Adipocyte (in vitro differentiated cells): ENCODE data around the gene LTBR.
A peak's percentile ranks its signal among the peaks of the same experiment; 100 is the strongest.
"Not testable (repeated sequence)": the region's sequence is repeated elsewhere in the genome, so short reads cannot be mapped to it uniquely, and the experiment has no call there.

ENCODE experiments used
- DNase-seq: peaks from one replicate; pipeline ENCODE4 v3.0.0-alpha.2; 2015; ENCODE audit warnings: low read depth
- H3K27me3 ChIP-seq: replicated peaks from 2 replicates; pipeline ENCODE4 v1.7.0; 2013; ENCODE audit warnings: mild to moderate bottlenecking, low read length, moderate library complexity; ENCODE audit not compliant: control insufficient read depth, insufficient read depth
- H3K36me3 ChIP-seq: 2 replicates; pipeline ENCODE4 v1.7.0; 2013; ENCODE audit warnings: low read length, mild to moderate bottlenecking, moderate library complexity; ENCODE audit not compliant: control insufficient read depth, insufficient read depth, severe bottlenecking
- H3K4me1 ChIP-seq: 2 replicates; pipeline ENCODE4 v1.7.0; 2013; ENCODE audit warnings: mild to moderate bottlenecking, low read length, moderate library complexity; ENCODE audit not compliant: control insufficient read depth, insufficient read depth
- H3K4me3 ChIP-seq: 2 replicates; pipeline ENCODE4 v1.7.0; 2013; ENCODE audit warnings: mild to moderate bottlenecking, low read length, moderate library complexity
- H3K9ac ChIP-seq: 2 replicates; pipeline ENCODE4 v1.7.0; 2013; ENCODE audit warnings: mild to moderate bottlenecking, low read length, moderate library complexity
- H3K9me3 ChIP-seq: 2 replicates; pipeline ENCODE4 v1.7.0; 2013; ENCODE audit warnings: mild to moderate bottlenecking, low read length, moderate library complexity; ENCODE audit not compliant: control insufficient read depth

The LTBR gene

GRCh38 chr12:6340032-6340638 is 43.8 kb upstream of the LTBR start:
- DNase-seq, result peak; percentile 68
- peaks cover 59% of the 10 kb centered on the region for H3K4me1 ChIP-seq
- H3K9me3 ChIP-seq, result no peaks in the 10 kb centered on the region
- peaks cover 9% of the 10 kb centered on the region for H3K36me3 ChIP-seq
- peak overlapping the region; percentile 96 for H3K4me3 ChIP-seq
- peak overlapping the region; percentile 100 for H3K9ac ChIP-seq
- H3K27me3 ChIP-seq, result no peaks in the 10 kb centered on the region

- no peaks in the 10 kb centered on the region for H3K9me3 ChIP-seq
- H3K27me3 ChIP-seq, result no peaks in the 10 kb centered on the region
- H3K36me3 ChIP-seq, result peaks cover 9% of the 10 kb centered on the region
- no peak for DNase-seq
- H3K4me3 ChIP-seq, result peak overlapping the region; percentile 96
- peaks cover 59% of the 10 kb centered on the region for H3K4me1 ChIP-seq
- H3K9ac ChIP-seq, result peak overlapping the region; percentile 100
Measured at GRCh38 chr12:6340745-6341416, 43.1 kb upstream of the LTBR start.

- Histone ChIP-seq H3K4me1 (peaks cover 60% of the 10 kb centered on the region), H3K4me3 (peak within 1 kb of the TSS; percentile 96), H3K36me3 (peaks cover 9% of the 10 kb centered on the region), H3K9me3 (no peaks in the 10 kb centered on the region), H3K27me3 (no peaks in the 10 kb centered on the region), H3K9ac (peak within 1 kb of the TSS; percentile 100)
- DNase-seq, result peak; percentile 92
Measured at GRCh38 chr12:6341417-6342139, 42.4 kb upstream of the LTBR start, which contains the start of gene TNFRSF1A. Gene TNFRSF1A, minus strand, starts transcription at chr12:6342076. Its CDS starts 262 bp downstream, at chr12:6341814.

GRCh38 chr12:6342140-6342889 is 41.6 kb upstream of the LTBR start:
- Histone ChIP-seq H3K36me3 (peaks cover 8% of the 10 kb centered on the region), H3K4me3 (peak overlapping the region; percentile 96), H3K4me1 (peaks cover 59% of the 10 kb centered on the region), H3K27me3 (no peaks in the 10 kb centered on the region), H3K9ac (peak overlapping the region; percentile 100), H3K9me3 (no peaks in the 10 kb centered on the region)
- DNase-seq, result no peak

- Histone ChIP-seq H3K9ac (peak overlapping the region; percentile 100), H3K4me3 (no peak overlapping the region), H3K9me3 (no peaks in the 10 kb centered on the region), H3K36me3 (peaks cover 7% of the 10 kb centered on the region), H3K4me1 (peaks cover 55% of the 10 kb centered on the region), H3K27me3 (no peaks in the 10 kb centered on the region)
- no peak for DNase-seq
Measured at GRCh38 chr12:6343518-6343917, 40.4 kb upstream of the LTBR start.

- H3K9ac ChIP-seq, H3K4me3 ChIP-seq, H3K9me3 ChIP-seq, H3K36me3 ChIP-seq, DNase-seq, H3K27me3 ChIP-seq: not testable (repeated sequence)
- H3K4me1 ChIP-seq, result peaks cover 48% of the 10 kb centered on the region
Measured at GRCh38 chr12:6344101-6344660, 39.8 kb upstream of the LTBR start.

- peak; percentile 76 for DNase-seq
- no peaks in the 10 kb centered on the region for H3K27me3 ChIP-seq
- H3K9ac ChIP-seq, result no peak overlapping the region
- H3K4me1 ChIP-seq, result peaks cover 46% of the 10 kb centered on the region
- no peaks in the 10 kb centered on the region for H3K36me3 ChIP-seq
- H3K4me3 ChIP-seq, result no peak overlapping the region
- no peaks in the 10 kb centered on the region for H3K9me3 ChIP-seq
Measured at GRCh38 chr12:6345319-6346091, 38.5 kb upstream of the LTBR start.

GRCh38 chr12:6346235-6346832 is 37.6 kb upstream of the LTBR start:
- Histone ChIP-seq H3K9me3 (no peaks in the 10 kb centered on the region), H3K4me3 (no peak overlapping the region), H3K36me3 (no peaks in the 10 kb centered on the region), H3K27me3 (no peaks in the 10 kb centered on the region), H3K9ac (no peak overlapping the region), H3K4me1 (peaks cover 46% of the 10 kb centered on the region)
- DNase-seq, result no peak

GRCh38 chr12:6346942-6347341 is 37.0 kb upstream of the LTBR start:
- Histone ChIP-seq H3K4me3 (no peak overlapping the region), H3K36me3 (no peaks in the 10 kb centered on the region), H3K27me3 (no peaks in the 10 kb centered on the region), H3K9me3 (no peaks in the 10 kb centered on the region), H3K4me1 (peaks cover 46% of the 10 kb centered on the region), H3K9ac (peak overlapping the region; percentile 22)
- no peak for DNase-seq
